Vagina (tissue), 2 donors: ENCODE measurements around the gene STRADA.

Experiments
- POLR2AphosphoS5 ChIP-seq, 2 donors: sonication (generic); formaldehyde crosslinking; IDR thresholded peaks; one replicate each; pipeline ENCODE4 v1.9.0; 2017; ENCODE audit warnings: antibody characterized with exemption in 2 of 2, mild to moderate bottlenecking in 2 of 2, low read depth in 1 of 2; ENCODE audit not compliant: insufficient read depth in 1 of 2
- TF ChIP-seq, protein P1 (sequence below), 3 experiments: fragments of 450-650 bp in 2 of 3; fragments of 200-600 bp in 1 of 3; sonication (generic) in 1 of 3; IDR thresholded peaks; one replicate each; pipeline ENCODE4 v1.5.1; 2017 to 2019; ENCODE audit warnings: antibody characterized with exemption in 3 of 3, mild to moderate bottlenecking in 2 of 3, moderate library complexity in 2 of 3

DNA sequence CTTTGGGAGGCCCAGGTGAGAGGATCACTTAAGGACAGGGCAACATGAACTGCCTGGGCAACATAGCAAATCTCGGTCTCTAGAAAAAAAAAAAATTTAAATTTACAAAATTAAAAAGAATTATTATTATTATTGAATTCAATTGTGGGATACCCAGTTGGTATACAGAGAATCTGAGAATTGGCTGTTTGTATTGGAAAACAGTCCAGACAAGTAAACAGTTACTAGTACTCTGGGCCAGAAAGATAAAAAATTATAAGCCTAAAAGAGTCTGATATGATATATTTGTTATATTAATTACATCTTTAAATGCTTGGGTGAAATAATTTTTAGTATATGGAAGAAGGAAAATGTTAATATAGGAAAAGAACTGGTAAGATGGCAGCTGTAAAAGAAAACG is 16.8 kb upstream of the STRADA start:
- TF ChIP-seq, protein P1, sequence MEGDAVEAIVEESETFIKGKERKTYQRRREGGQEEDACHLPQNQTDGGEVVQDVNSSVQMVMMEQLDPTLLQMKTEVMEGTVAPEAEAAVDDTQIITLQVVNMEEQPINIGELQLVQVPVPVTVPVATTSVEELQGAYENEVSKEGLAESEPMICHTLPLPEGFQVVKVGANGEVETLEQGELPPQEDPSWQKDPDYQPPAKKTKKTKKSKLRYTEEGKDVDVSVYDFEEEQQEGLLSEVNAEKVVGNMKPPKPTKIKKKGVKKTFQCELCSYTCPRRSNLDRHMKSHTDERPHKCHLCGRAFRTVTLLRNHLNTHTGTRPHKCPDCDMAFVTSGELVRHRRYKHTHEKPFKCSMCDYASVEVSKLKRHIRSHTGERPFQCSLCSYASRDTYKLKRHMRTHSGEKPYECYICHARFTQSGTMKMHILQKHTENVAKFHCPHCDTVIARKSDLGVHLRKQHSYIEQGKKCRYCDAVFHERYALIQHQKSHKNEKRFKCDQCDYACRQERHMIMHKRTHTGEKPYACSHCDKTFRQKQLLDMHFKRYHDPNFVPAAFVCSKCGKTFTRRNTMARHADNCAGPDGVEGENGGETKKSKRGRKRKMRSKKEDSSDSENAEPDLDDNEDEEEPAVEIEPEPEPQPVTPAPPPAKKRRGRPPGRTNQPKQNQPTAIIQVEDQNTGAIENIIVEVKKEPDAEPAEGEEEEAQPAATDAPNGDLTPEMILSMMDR (IDR thresholded peaks at IDR 0.05): no peak
- no peak for TF ChIP-seq POLR2AphosphoS5 (IDR thresholded peaks at IDR 0.05; ENCODE audit: insufficient read depth in 1 of 2, low read depth in 1 of 2)
